Astrocyte of the hippocampus (primary cell): Measurements from ENCODE around the gene MORC1.

ENCODE experiments used
- DNase-seq: peaks from one replicate; pipeline ENCODE4 v3.0.0; 2011; ENCODE audit warnings: low read depth, low spot score

The MORC1 gene

DNA sequence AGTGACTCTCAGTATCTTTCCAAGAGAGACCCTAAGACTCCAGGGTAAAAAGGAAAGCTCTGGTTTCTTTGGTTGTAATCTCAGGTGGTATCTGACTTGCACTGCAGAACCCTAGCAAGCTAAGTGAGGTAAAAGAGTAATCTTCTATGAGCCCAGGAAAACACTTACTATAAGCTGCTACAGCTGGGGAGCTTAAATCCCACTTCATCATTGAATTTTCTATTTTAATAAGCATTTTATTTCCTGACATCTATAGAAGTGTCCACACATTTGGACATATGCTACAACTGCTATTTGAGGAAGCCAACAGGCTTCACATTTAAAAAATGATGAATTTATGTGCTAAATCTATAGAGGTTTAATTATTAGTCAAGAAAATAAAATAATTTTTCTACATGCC is 91.1 kb downstream of the MORC1 start:
- no peak for DNase-seq

DNA sequence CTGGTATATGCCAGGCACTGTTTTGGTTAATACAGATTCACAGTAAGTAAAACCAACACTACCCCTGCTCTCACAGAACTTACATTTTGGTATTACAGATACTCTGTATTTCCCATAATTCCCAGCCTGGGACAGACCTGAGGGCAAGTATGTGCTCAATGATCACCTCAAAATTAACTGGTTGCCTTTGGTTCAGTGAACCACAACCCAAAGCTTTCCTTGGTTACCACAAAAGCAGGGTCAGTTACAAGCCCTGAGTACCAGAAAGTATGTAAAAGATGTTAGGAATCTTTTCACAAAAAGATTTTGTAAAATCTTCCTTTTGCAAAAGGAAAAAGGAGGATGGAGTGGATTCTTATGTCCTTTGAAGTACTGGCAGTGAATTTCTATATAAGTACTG is 92.0 kb downstream of the MORC1 start:
- peak; percentile 61 for DNase-seq

DNA sequence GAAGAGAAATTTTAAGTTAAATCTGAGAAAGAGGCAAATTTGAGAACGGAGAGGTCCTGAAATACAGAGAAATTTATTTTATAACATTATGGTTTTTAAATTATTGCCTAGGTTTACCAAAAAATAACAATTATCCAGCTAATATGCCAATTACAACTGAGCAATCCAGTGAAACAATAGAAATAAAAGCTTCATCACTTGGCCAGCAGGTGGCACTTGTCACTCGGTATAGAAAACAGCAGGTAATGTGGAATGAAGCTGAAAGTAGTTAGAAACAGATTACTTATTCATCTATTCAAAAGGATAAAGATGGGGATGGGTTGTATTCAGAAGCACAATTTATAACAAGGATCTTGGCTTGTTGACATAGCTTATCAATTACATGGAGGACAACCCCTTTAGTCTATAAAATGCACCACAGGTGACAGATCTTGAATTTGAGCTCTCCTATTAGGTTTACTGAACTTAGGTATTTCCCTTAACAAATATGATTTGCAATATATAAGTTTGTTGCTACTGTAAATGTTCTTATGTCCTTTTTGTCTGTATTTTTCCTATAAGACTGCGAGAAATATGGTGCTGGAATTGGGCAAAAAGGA is 94.2 kb downstream of the MORC1 start:
- peak; percentile 69 for DNase-seq

DNA sequence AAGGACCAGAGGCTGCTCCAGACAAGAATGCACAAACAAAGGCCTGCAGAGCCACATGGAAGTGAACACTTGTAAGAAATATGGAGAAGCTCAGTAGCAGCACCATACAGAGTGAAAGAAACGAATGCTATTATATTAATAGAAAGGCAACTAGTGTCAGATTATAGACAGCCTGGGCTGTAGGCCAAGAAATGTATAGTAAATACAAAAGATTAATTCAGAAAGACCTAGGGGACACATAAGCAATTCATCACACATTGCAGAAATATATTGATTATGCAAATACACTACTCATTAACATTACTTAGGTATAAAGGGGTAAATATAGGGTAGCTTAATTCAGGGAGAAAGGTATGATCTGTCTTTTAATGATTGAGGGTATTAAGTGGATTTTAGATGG is 94.8 kb downstream of the MORC1 start:
- DNase-seq: no peak

DNA sequence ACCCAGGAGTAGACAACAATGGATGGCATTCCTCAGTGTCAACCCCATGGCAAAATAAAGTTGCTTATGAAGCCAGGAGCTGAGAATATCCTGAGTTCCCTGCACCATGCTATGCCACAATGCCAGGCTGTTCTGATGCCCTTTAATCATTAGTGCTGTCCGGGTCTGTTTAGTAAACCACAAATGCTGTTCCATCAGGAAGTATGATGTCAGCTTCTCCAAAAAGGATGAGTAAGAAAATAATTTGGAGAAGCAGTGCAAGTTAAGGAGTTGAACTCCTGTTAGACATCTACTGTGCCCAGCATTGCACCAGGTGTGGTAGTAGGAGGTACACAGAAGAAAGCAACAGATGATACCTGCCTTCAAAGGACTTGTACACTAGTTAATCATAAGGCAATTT is 96.4 kb downstream of the MORC1 start:
- peak; percentile 2 for DNase-seq

DNA sequence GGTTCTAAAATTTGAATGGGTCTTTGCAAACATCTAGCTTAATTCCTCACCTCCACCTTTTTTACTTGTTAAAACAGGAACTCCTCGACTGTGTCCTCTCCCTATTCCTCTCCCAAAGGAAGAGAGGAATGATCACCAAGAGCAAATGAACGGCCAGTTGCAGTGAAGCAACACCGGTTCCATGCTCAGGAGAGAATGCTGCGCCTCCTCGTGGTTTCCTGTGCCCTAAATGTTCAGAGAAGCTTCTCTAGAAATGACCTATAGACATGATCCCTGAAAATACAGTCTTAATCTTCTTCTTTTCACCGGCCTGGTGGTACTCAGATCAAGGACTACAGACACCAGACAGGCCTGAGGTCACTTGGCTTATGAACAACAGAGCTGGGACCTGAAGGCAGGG is 99.1 kb downstream of the MORC1 start:
- no peak for DNase-seq

DNA sequence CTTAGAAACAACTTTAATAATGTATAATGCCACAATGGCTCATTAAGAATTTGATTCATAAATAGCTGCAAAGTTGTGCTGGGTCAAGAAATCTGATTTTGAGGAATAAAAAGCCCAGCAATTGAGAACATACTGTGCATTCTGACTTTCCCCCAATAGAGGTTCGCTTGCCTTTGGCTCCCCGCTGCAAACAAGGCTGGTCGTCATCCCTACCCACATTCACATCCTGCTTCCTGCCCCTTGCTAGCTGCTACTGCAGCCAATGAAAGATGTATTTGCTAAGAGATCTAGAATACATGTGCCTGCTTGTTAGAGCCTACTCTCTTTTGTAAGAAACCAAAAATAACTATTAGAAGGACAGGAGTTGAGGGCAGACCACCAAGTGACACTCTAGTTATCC is 112.5 kb downstream of the MORC1 start:
- no peak for DNase-seq

DNA sequence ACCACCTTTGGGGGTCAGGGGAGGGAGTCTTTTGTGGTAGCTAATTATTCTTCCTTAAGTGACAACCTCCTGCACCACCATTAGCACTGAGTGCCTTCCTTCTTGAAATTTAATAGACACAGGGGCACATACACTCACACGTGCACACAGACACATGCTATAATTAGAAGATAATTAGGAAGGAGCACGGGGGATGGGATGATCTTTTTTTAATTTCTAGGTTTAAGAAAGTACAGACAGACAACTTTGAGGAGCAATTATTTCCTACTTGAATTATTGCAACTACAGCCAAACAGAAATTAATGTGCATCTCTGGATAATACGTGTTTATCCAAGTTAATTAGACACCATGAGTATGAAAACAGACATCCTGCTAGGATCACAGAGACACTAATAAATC is 119.5 kb downstream of the MORC1 start:
- DNase-seq: no peak

DNA sequence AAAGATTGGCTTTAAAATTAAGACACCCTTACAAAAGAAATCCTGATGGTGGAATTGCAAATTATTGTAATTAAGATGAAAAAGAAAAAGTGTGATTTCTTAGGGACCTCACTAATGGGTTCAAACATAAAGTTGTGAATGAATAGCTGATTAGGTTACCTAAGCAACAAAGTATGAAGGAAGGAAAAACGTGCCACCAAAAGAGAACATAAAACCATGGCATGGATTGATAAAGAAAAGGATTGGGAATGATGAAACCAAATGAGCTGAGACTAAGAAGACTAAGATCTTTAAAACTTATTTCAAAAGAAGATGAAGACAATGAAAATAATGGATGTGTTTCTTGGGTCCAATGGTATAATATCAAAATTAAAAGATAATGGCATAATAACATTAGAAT is 132.1 kb downstream of the MORC1 start:
- no peak for DNase-seq

DNA sequence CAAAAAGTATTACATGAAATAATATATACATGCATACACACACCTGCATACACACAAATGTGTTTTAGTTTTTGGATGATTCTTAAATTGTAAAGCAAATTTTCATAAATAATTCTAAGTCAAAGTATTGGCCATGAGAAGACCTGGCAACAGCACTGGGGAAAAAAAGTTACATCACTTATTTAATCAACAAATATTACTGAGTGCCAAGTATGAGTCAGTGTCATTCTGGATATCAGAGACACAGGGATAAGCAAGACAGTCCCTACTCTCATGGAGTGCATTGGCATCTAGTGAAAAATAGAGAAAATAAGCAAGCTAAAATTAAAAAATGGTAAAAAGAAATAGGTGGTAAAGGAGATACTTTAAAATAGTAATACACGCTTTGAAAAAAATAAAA is 134.9 kb downstream of the MORC1 start:
- DNase-seq: no peak

DNA sequence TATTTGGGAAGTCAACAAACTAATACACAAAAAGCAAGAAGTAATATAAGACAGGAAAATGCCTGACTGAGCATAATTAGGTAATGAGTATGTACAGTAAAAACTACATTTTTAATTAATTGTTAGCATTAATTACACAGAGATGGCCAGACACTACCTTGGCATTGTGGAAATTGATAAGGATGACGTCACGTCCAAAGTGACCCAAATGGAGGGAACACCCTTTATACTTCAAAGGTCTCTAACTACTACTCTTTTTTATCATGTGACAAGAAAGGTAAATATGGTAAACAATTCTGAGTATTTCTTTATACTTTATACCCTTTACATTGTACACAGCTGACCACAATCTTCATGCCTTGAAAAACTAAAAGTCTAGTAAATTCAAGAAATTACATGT is 141.9 kb downstream of the MORC1 start:
- no peak for DNase-seq

DNA sequence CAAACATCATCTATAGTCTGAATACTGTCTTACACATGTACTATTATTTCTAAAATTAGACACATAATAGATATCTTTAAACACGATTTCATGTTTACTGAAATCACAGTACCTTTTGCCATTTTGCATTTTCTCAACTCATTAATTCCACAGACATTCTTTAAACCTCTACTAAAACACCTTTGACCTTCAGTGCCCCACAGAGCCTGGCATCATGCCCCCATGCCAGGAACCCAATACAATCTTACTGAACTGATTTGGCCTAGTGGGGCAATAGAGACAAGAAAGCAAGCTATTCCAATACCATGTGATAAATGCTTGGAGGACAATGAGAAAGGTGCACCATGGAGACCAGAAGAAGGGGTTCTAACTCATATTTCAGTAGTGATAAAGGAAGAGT is 144.9 kb downstream of the MORC1 start:
- DNase-seq: no peak

DNA sequence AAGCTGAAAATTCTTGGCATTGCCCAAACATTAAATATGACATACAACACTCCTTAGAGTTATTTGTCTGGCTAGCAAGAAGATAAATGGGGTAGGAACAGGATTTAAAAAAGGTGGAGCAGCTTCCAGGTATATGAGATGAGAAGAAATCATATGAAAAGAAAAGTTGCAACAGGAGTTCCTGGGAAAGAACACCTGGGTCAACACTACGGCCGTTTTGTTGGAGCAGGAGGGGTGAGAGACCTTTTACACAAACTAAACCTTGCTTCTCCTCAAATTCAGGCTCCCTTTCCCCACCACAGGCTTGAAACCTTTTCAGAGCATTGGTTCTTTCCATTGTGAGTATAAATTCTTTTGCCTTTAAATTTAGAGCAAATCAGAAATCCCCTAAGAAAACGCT is 145.5 kb downstream of the MORC1 start:
- no peak for DNase-seq

DNA sequence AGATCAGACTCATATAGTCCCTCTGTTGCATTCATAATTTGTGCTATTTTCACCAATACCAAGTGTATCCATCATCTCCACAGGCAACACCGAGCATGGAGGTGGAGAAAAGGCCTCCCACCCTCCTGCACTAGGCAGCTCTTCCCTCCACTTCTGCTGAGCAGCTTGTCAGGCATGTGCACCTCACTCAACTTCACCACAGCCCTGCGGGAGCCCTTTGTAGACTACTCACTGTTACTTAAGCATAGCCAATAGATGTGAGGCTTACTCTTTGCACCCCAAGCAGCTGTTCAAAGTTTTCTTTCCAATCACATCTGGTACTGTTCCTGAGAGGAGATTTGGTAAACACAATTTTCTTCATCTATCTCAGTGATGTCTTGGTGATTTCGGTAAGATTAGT is 147.4 kb downstream of the MORC1 start:
- peak; percentile 7 for DNase-seq

DNA sequence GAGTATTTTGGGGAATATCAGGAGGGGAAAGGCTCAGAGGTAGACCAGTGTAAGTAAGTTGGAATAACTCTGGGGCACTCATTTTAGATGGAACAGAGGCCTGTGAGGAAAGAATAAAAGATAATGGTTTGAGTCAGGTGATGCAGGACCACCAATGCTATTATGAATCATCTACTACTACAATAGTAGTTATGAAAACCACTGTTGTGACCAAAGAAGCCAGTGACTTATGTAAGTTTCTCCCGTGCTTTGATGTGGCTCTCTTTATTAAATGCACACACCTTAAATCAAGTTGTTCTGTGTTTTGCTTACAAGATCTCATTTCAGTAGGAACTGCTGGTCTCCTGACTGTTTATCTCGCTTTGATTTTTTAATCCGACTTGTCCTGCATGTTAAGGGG is 151.2 kb downstream of the MORC1 start:
- DNase-seq: no peak

DNA sequence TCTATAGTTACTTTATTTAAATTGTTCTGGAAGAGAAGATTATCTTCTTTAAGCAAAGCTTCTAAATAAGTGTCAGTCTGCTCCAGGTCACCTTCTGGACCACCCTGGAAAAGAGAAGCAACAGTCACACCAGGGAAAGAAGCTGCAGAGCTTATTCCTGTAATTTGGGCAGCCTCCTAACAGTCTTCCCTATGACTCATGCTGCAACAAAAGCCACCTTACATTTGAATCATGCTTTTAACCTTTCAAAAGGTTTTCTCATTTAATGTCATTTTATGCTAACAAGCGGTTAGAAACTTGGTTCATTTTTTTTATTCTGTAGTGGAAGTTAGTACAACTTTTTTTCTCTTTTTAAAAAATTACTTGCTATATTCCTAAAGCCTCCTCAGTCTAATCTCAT is 158.9 kb downstream of the MORC1 start:
- DNase-seq: peak; percentile 55

DNA sequence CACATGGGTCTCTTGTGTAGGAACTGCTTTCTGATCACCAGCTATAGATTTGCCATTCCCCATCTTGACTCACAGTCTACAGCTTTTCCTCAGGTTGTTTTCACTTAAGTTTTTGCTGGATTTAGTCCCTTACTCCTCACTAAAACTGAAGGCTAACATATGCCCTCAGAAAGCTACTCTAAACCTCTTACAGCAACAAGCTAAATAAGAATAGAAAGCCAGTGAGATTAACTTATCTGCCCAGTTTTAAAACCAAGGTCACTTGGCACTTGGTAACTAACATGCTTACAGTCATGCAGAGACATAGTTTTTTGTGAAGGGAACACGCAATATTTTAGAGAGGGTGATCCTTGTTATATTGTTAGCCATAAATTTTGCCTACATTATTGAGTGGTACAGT is 164.2 kb downstream of the MORC1 start, which contains the start of gene GUCA1C:
Gene GUCA1C, minus strand, starts transcription at position 180 of the 400 bp plus-strand sequence. Its CDS starts 117 bp downstream, at position 63.
- DNase-seq: no peak

DNA sequence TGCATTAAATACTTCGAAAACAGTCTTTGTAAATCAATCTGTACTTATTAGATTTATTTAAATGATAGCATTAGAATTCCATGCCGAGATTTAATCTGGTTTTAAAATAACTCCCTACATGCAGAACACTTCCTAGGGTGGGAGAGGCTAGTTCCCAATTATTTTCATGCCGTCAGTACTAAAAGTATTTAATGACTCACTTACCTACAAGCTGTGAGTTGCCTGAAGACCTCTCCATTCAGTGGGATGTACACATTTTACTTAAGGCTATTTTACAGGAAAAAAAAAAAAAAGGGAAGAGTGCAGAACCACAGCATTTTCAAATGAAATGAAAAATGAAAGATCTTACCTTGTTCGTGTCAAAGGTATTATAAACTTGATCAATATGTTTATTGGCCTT is 164.7 kb downstream of the MORC1 start:
- no peak for DNase-seq

DNA sequence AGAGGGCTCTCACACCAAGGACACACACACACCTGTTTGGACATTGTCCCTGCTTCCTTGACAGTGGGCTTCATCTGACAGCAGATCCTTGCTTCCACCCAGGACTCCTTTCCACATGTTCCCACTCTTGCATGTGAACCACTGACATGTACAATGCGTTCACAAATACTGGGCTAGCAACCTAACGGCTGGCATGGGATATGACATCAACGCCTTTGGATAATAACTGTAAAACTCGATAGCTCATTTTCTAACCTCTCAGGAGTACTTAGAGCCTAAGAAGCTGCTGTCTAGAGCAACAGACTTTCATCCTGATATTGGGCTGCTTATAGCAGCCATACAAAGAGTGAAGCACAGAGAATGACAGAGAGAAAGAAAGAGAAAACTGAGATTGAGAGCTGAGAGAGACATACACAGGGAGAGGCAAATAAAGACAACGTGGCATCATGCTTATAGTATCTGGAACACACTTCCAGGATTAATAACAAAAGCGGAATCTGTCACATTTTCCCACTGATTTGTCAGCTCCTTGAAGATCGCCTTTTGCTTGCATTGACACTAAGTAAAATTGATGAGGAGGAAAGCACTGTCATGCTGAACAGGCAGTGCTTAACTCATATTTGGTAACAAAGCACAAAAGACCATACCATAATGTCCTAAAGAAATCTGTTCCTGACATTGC is 166.0 kb downstream of the MORC1 start:
- no peak for DNase-seq

DNA sequence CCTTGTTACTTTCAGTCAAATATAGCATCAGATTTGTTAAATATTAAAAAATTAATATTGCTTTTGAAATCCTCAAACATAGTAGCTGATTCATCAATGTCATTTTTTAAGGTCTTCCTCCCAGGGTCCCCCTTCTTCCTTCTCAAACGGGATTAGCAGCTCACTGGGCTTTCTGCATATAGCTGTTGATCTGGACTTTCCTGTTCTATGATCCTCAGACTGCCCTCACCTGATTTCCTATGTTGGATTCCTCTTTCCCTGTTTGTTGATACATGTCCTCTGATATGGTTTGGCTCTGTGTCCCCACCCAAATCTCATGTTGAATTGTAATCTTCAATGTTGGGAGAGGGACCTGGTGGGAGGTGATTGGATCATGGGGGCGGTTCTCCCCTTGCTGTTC is 170.1 kb downstream of the MORC1 start:
- no peak for DNase-seq

DNA sequence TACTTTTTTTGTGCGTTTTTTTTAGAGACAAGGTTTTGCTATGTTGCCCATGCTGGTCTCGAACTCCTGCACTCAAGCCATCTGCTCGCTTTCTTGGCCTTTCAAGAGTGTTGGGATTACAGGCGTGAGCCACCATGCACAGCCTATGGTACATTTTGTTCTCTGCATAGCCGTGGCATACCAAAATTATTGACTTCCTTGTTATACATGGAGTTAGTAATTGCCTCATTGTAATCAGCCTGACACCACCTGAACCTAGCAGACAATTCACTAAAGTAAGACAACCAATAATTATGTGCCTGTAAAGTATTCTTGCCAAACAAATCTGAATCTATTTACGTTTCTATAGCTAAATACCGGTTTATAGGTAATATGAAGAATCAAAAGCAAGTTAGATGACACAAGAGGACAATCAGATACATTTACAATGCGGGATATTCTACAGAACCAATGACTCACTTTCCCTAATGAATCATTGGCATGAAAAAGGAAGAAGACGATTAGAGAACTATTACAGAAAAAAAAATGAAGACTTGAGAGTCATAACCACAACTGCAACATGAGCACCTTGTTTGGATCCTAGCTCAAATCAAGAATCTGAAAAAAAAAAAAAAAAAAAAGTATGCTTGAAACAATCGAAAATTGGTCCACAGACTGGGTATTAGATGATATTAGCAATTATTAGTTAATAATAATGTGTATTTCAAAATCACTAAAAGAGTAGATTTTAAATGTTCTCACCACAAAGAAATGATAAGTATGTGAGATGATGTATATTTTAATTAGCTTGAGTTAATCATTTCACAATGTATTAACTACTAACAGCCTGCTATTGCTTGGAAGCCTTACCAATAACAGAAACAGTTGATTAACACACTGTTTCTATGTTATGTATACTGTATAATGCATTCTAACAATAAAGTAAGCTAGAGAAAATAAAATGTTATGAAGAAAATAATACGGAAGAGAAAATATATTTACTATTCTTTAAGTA is 171.3 kb downstream of the MORC1 start:
- DNase-seq: peak; percentile 20

DNA sequence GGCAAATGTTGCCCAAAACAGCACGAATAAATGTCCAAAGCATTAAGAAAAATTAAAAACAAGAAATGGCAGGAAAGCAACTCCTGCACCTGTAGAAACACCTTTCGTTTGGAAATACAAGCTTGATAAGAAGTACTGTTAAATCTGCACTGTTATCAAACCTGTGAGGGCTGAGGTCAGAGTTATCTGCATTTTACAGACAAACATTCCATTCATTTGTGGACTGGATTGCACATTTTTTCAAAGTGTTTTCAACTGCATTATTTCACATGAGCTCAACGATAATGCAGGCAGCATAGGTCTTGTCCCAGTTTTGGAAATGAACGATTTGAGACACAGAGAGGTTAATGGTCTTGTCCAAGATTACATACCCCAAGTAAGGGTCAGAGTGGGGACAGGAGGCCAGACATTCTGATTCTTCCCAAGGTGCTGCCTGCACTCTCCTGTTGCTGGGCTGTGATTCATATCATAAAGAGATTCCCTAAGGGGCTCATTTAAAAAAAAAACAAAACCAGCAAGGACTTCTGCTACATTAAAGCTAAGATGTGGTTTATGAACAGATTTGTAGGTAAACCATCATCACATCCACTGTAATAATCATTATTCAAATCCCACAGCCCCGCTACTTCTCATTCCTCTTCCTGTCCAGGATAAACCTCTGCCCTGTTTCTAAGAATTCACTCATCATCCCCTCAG is 177.2 kb downstream of the MORC1 start:
- DNase-seq: peak; percentile 43
